ENCODE measurements around the gene EVI2A.

The EVI2A gene

DNA sequence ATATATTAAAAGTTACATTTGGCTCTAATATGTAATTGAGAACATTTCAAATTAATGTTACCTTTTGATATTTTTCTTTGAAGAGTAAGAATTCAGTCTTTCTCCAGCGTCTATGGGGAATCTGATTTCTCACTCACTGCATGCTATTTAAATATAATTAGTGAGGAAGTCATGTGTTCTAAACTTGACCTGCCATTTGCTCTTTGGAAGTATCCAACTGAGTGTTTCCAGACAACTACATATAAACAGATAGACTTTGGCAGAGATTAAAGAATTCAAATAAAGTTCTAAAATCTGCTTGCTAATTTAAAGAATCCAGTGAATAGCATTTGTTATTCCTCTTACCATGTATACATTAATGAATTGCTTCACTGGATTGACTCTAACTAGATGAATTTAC is 47.9 kb downstream of the EVI2A start:
- no peak for DNase-seq (ENCODE audit: low read depth)

DNA sequence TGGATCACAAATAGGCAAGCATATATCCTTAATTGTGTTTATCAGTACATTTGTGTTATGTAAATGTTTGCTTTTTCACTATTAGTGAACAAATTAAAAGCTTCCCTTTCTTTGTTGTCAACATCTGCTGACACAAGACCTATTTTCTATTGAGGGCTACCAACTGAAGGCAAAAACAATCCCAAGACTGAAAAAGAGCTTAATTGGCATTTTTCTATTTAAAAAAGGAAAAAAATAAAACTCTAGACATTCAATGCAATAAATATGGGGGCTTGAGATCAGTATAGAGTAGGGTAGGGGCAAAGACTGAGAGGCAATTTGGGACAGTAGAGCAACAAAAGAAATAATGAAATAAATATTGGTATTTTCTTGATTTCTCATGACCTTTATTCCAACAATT is 48.6 kb downstream of the EVI2A start:
- DNase-seq (ENCODE audit: low read depth) = no peak

DNA sequence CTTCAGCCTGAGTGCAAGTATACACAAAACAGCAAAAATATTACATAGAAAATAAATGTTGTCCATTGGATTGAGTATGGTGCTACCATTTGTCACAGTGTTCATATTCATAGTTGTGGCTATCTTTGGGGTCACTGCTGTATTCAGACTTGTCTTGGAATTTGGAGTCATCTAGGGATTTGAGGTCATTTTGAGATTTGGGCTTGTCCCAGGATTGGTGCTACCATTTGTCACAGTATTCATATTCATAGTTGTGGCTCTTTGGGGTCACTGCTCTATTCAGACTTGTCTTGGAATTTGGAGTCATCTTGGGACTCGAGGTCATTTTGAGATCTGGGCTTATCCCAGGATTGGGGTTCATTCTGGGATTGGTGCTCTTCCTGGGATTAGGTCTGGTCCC is 49.2 kb downstream of the EVI2A start:
- DNase-seq (ENCODE audit: low read depth) = no peak

DNA sequence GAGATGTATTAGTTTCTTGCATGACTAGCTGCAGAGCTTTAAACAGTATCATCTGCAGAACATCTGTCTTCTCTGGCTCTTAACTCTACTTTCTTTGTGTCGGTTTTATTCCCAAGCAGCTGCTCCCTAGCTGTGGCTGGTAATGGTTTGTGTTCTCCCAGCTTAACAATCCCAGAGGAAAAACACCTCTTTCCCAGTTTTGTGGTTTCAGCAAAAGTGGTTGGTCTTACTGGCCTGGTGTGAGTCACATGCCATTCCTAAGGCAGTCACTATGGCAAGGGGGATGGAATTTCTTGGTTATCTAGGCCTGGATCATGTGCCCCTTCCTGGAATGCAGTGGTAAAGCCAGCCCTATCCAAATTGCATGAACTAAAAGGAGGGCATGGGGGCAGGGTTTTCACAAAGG is 51.8 kb downstream of the EVI2A start:
- DNase-seq (ENCODE audit: low read depth) = peak; percentile 95

DNA sequence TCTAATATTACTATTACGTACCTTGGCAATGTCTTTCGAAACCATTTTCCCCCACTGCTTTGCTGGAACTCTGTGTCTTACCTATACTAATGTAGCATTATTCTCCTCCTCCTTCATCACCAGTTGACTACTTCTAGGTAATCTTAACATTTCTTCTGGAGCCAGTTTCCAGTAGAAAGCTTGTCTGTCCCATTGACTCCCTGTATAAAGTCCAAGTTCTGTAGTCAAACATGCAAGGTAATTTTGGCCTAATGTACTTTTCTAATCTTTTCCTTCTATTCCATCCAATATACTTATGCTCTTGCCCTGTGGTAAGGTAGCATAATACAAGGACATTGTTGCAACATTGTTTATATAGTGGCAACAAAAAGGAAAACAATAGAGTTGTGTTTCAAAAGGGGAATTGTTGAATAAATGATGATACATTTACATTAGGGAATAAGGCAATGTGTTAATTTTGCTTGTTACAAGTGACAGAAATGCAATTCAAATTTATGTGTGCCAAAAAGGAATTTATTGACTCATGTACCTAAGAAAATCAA is 52.3 kb downstream of the EVI2A start:
- DNase-seq (ENCODE audit: low read depth) = no peak

Data from ELR (cell line).